GM12878 (cell line): Measurements from ENCODE around the gene CD244. TPM values are rescaled to one million over a fixed set of nuclear protein-coding genes. Genes with fewer than 3 reads are reported as not detected.
A peak's percentile ranks its signal among the peaks of the same experiment; 100 is the strongest.

Experiments
- CBFB ChIP-seq: IDR thresholded peaks from 2 replicates; pipeline ENCODE4 v1.6.1; 2016; ENCODE audit warnings: antibody characterized with exemption, low read depth
- FOS ChIP-seq: IDR thresholded peaks from 3 replicates; pipeline ENCODE4 v1.6.1; 2011; ENCODE audit warnings: borderline replicate concordance; ENCODE audit not compliant: insufficient read length; ENCODE audit errors: extremely low read depth
- IKZF2 ChIP-seq, 2 experiments: fragments of 450-650 bp; IDR thresholded peaks; 2 replicates each; pipeline ENCODE4 v1.6.1; 2017; ENCODE audit warnings: mild to moderate bottlenecking in 2 of 2, moderate library complexity in 2 of 2
- NFYA ChIP-seq: IDR thresholded peaks from 2 replicates; pipeline ENCODE4 v1.6.1; 2011; ENCODE audit warnings: low read depth, mild to moderate bottlenecking, low read length, improper control_type of control experiment, borderline replicate concordance
- NR2C1 ChIP-seq: fragments of 450-650 bp; IDR thresholded peaks from 2 replicates; pipeline ENCODE4 v1.6.1; 2017; ENCODE audit warnings: antibody characterized with exemption, mild to moderate bottlenecking, moderate library complexity
- POLR2AphosphoS2 ChIP-seq: IDR thresholded peaks from 2 replicates; pipeline ENCODE4 v1.6.1; 2011; ENCODE audit warnings: low read depth, mild to moderate bottlenecking, low read length, improper control_type of control experiment, moderate library complexity
- WRNIP1 ChIP-seq: IDR thresholded peaks from 2 replicates; pipeline ENCODE4 v1.6.1; 2011; ENCODE audit warnings: low read depth, low read length, improper control_type of control experiment, borderline replicate concordance
- ZBED1 ChIP-seq: IDR thresholded peaks from 2 replicates; pipeline ENCODE4 v1.6.1; 2016; ENCODE audit warnings: borderline replicate concordance
- ZNF24 ChIP-seq: fragments of 450-650 bp; IDR thresholded peaks from 2 replicates; pipeline ENCODE4 v1.6.1; 2017; ENCODE audit warnings: antibody characterized with exemption, mild to moderate bottlenecking
- ZSCAN29 ChIP-seq: fragments of 450-650 bp; IDR thresholded peaks from 2 replicates; pipeline ENCODE4 v1.6.1; 2017; ENCODE audit warnings: mild to moderate bottlenecking, moderate library complexity
- polyA plus RNA-seq, 11 experiments: library from polyadenylated mRNA; depleted of rRNA in 4 of 11; unstranded in 6 of 11; stranded (reverse) in 5 of 11; fragments of >200 nt; fragmentation: Nextera tagmentation in 4 of 11; fragmentation: Illumina TruSeq in 1 of 11; extraction: Ambion mirVana in 4 of 11; extraction: Trizol in 1 of 11; gene quantifications; 1 replicate in 1 of 11; 2 replicates in 10 of 11; pipeline versions ENCODE4 v1.2.1 to v1.2.3, GENCODE V29; 2011 to 2016; ENCODE audit warnings: inconsistent platforms in 2 of 11, missing spikeins in 2 of 11, low read depth in 1 of 11
- total RNA-seq, 4 experiments: library from RNA; depleted of rRNA in 3 of 4; stranded (reverse); fragments of >200 nt in 3 of 4; fragmentation: Illumina TruSeq in 1 of 4; extraction: Trizol in 1 of 4; gene quantifications; 2 replicates each; pipeline versions ENCODE4 v1.2.1 to v1.2.3, GENCODE V29; 2013 to 2021
- TF ChIP-seq, protein P1 (sequence below): fragments of 450-650 bp; IDR thresholded peaks from 2 replicates; pipeline ENCODE4 v1.6.1; 2017; ENCODE audit warnings: mild to moderate bottlenecking
- TF ChIP-seq, protein P2 (sequence below): fragments of 450-650 bp; IDR thresholded peaks from 2 replicates; pipeline ENCODE4 v1.6.1; 2017; ENCODE audit warnings: mild to moderate bottlenecking, low read depth, inconsistent platforms; ENCODE audit not compliant: poor library complexity, severe bottlenecking
- TF ChIP-seq, protein P3 (sequence below): IDR thresholded peaks from 2 replicates; pipeline ENCODE4 v1.6.1; 2011; ENCODE audit warnings: borderline replicate concordance, low read depth, mild to moderate bottlenecking, moderate library complexity, low read length; ENCODE audit not compliant: insufficient read depth, poor library complexity, severe bottlenecking
- TF ChIP-seq, protein P4 (sequence below): fragments of 450-650 bp; IDR thresholded peaks from 2 replicates; pipeline ENCODE4 v1.6.1; 2017; ENCODE audit warnings: borderline replicate concordance
- TF ChIP-seq, protein P5 (sequence below): IDR thresholded peaks from 2 replicates; pipeline ENCODE4 v1.6.1; 2011; ENCODE audit warnings: borderline replicate concordance, low read depth, mild to moderate bottlenecking, moderate library complexity, mixed read lengths, low read length; ENCODE audit not compliant: insufficient read depth; ENCODE audit errors: extremely low read length
- TF ChIP-seq, protein P6 (sequence below): fragments of 450-650 bp; IDR thresholded peaks from 2 replicates; pipeline ENCODE4 v1.6.1; 2016; ENCODE audit warnings: mild to moderate bottlenecking
- TF ChIP-seq, protein P7 (sequence below): fragments of 450-650 bp; formaldehyde crosslinking; IDR thresholded peaks from 2 replicates; pipeline ENCODE4 v1.5.0; 2022; ENCODE audit warnings: mild to moderate bottlenecking, missing genetic modification characterization

CD244 gene
- total and polyA plus RNA-seq, 10 of the 15 experiments (the other 5 are each of a cell fraction or from before 2014, with no cell fraction given) = 0.24 to 13.6 (median 0.73) TPM

DNA sequence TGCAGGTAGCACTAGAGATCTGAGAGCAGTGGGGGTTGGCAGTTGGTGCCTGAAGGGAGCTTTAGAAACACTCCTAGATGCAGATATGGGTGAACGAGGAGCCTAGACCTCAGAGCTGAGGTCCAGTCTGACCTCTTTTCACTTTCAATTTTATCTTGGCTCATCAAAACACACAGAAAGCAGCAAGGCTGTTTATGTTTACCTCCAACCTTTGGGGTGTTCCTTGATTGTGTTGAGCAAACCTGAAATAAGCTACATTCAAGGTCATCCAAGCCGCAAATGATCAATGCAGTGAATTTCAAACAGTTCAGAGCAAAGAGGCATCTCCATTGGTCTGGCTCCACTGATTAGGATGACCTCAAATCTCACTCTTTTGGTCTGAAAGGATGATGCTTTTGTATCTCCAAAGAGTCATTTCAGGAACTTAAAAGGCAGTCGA, 65.4 kb downstream of the CD244 start (continued):
- TF ChIP-seq, protein P1, sequence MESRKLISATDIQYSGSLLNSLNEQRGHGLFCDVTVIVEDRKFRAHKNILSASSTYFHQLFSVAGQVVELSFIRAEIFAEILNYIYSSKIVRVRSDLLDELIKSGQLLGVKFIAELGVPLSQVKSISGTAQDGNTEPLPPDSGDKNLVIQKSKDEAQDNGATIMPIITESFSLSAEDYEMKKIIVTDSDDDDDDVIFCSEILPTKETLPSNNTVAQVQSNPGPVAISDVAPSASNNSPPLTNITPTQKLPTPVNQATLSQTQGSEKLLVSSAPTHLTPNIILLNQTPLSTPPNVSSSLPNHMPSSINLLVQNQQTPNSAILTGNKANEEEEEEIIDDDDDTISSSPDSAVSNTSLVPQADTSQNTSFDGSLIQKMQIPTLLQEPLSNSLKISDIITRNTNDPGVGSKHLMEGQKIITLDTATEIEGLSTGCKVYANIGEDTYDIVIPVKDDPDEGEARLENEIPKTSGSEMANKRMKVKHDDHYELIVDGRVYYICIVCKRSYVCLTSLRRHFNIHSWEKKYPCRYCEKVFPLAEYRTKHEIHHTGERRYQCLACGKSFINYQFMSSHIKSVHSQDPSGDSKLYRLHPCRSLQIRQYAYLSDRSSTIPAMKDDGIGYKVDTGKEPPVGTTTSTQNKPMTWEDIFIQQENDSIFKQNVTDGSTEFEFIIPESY = no peak
- TF ChIP-seq ZSCAN29 (no peak), ZNF24 (no peak), CBFB (no peak), WRNIP1 (no peak), NFYA (no peak), NR2C1 (no peak), FOS (no peak), IKZF2 (IDR thresholded peaks at IDR 0.05) (peak in 1 of 2 experiments; percentile 19; a peak in 1 of 4 replicates), POLR2AphosphoS2 (no peak), ZBED1 (no peak)
- TF ChIP-seq, protein P2, sequence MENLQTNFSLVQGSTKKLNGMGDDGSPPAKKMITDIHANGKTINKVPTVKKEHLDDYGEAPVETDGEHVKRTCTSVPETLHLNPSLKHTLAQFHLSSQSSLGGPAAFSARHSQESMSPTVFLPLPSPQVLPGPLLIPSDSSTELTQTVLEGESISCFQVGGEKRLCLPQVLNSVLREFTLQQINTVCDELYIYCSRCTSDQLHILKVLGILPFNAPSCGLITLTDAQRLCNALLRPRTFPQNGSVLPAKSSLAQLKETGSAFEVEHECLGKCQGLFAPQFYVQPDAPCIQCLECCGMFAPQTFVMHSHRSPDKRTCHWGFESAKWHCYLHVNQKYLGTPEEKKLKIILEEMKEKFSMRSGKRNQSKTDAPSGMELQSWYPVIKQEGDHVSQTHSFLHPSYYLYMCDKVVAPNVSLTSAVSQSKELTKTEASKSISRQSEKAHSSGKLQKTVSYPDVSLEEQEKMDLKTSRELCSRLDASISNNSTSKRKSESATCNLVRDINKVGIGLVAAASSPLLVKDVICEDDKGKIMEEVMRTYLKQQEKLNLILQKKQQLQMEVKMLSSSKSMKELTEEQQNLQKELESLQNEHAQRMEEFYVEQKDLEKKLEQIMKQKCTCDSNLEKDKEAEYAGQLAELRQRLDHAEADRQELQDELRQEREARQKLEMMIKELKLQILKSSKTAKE = peak; percentile 46
- TF ChIP-seq, protein P3, sequence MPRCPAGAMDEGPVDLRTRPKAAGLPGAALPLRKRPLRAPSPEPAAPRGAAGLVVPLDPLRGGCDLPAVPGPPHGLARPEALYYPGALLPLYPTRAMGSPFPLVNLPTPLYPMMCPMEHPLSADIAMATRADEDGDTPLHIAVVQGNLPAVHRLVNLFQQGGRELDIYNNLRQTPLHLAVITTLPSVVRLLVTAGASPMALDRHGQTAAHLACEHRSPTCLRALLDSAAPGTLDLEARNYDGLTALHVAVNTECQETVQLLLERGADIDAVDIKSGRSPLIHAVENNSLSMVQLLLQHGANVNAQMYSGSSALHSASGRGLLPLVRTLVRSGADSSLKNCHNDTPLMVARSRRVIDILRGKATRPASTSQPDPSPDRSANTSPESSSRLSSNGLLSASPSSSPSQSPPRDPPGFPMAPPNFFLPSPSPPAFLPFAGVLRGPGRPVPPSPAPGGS = no peak
- TF ChIP-seq, protein P4, sequence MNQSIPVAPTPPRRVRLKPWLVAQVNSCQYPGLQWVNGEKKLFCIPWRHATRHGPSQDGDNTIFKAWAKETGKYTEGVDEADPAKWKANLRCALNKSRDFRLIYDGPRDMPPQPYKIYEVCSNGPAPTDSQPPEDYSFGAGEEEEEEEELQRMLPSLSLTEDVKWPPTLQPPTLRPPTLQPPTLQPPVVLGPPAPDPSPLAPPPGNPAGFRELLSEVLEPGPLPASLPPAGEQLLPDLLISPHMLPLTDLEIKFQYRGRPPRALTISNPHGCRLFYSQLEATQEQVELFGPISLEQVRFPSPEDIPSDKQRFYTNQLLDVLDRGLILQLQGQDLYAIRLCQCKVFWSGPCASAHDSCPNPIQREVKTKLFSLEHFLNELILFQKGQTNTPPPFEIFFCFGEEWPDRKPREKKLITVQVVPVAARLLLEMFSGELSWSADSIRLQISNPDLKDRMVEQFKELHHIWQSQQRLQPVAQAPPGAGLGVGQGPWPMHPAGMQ = no peak
- TF ChIP-seq, protein P5, sequence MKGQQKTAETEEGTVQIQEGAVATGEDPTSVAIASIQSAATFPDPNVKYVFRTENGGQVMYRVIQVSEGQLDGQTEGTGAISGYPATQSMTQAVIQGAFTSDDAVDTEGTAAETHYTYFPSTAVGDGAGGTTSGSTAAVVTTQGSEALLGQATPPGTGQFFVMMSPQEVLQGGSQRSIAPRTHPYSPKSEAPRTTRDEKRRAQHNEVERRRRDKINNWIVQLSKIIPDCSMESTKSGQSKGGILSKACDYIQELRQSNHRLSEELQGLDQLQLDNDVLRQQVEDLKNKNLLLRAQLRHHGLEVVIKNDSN = no peak
- TF ChIP-seq, protein P6, sequence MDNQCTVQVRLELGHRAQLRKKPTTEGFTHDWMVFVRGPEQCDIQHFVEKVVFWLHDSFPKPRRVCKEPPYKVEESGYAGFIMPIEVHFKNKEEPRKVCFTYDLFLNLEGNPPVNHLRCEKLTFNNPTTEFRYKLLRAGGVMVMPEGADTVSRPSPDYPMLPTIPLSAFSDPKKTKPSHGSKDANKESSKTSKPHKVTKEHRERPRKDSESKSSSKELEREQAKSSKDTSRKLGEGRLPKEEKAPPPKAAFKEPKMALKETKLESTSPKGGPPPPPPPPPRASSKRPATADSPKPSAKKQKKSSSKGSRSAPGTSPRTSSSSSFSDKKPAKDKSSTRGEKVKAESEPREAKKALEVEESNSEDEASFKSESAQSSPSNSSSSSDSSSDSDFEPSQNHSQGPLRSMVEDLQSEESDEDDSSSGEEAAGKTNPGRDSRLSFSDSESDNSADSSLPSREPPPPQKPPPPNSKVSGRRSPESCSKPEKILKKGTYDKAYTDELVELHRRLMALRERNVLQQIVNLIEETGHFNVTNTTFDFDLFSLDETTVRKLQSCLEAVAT = no peak
- TF ChIP-seq, protein P7, sequence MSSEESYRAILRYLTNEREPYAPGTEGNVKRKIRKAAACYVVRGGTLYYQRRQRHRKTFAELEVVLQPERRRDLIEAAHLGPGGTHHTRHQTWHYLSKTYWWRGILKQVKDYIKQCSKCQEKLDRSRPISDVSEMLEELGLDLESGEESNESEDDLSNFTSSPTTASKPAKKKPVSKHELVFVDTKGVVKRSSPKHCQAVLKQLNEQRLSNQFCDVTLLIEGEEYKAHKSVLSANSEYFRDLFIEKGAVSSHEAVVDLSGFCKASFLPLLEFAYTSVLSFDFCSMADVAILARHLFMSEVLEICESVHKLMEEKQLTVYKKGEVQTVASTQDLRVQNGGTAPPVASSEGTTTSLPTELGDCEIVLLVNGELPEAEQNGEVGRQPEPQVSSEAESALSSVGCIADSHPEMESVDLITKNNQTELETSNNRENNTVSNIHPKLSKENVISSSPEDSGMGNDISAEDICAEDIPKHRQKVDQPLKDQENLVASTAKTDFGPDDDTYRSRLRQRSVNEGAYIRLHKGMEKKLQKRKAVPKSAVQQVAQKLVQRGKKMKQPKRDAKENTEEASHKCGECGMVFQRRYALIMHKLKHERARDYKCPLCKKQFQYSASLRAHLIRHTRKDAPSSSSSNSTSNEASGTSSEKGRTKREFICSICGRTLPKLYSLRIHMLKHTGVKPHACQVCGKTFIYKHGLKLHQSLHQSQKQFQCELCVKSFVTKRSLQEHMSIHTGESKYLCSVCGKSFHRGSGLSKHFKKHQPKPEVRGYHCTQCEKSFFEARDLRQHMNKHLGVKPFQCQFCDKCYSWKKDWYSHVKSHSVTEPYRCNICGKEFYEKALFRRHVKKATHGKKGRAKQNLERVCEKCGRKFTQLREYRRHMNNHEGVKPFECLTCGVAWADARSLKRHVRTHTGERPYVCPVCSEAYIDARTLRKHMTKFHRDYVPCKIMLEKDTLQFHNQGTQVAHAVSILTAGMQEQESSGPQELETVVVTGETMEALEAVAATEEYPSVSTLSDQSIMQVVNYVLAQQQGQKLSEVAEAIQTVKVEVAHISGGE (CRISPR knock-in tag) = no peak
